ENCODE data around the gene DRD4.

GRCh38 chr11:656426-656825 lies 19.4 kb downstream of the DRD4 start:
- TF ChIP-seq CTCF (IDR thresholded peaks at IDR 0.05) (no peak), POLR2A (IDR thresholded peaks at IDR 0.05) (no peak)
